Cardiac muscle cell (in vitro differentiated cells and primary cell): ENCODE data around the gene PAAF1. TPM values are rescaled to one million over a fixed set of nuclear protein-coding genes. Genes with fewer than 3 reads are reported as not detected.

Source experiments
- DNase-seq, 2 donors: peaks; one replicate each; pipeline versions ENCODE4 v3.0.0 to v3.0.0-alpha.2; 2010 to 2017; ENCODE audit warnings: low read depth in 1 of 2, low spot score in 1 of 2
- H3K27ac ChIP-seq: fragments of 200-600 bp; sonication (generic); 2 replicates; pipeline ENCODE4 v1.5.1; 2016
- H3K27me3 ChIP-seq: fragments of 200-600 bp; sonication (generic); 2 replicates; pipeline ENCODE4 v1.6.0; 2016; ENCODE audit warnings: control low read depth
- H3K36me3 ChIP-seq: fragments of 200-600 bp; sonication (generic); 2 replicates; pipeline ENCODE4 v1.5.1; 2016; ENCODE audit warnings: control low read depth
- H3K4me1 ChIP-seq: fragments of 200-600 bp; sonication (generic); 2 replicates; pipeline ENCODE4 v1.8.1; 2017; ENCODE audit warnings: low read depth, mild to moderate bottlenecking, mixed run types
- H3K4me3 ChIP-seq: fragments of 200-600 bp; sonication (generic); 2 replicates; pipeline ENCODE4 v1.5.1; 2016; ENCODE audit warnings: mild to moderate bottlenecking
- H3K9me3 ChIP-seq: fragments of 200-600 bp; sonication (generic); 2 replicates; pipeline ENCODE4 v1.5.1; 2017; ENCODE audit warnings: low read depth, mild to moderate bottlenecking, control low read depth
- CTCF ChIP-seq: IDR thresholded peaks from 2 replicates; pipeline ENCODE4 v1.5.1; 2012; ENCODE audit warnings: low read depth, mild to moderate bottlenecking, low read length
- polyA plus RNA-seq: library from polyadenylated mRNA; unstranded; fragments of >200 nt; fragmentation: Nextera tagmentation; extraction: Ambion mirVana; gene quantifications from 2 replicates; pipeline ENCODE4 v1.2.1, GENCODE V29; 2016
- total RNA-seq: library from RNA; depleted of rRNA; stranded (reverse); fragments of >200 nt; gene quantifications from 2 replicates; pipeline ENCODE4 v1.2.3, GENCODE V29; 2016

The PAAF1 gene
- total and polyA plus RNA-seq, 2 experiments from 2014 or later: 63.9 to 97.2 TPM

- Histone ChIP-seq H3K4me1 (no peaks in the 10 kb centered on the region), H3K27me3 (no peaks in the 10 kb centered on the region), H3K9me3 (no peaks in the 10 kb centered on the region), H3K4me3 (no peak overlapping the region), H3K36me3 (peaks cover 19% of the 10 kb centered on the region), H3K27ac (no peak overlapping the region)
- no peak for TF ChIP-seq CTCF
- DNase-seq: no peak
These were observed 18.0 kb downstream of the PAAF1 start for GRCh38 chr11:73894725-73895335.

GRCh38 chr11:73902303-73902702, 25.5 kb downstream of the PAAF1 start:
- no peaks in the 10 kb centered on the region for H3K27me3 ChIP-seq
- no peak for DNase-seq

GRCh38 chr11:73907191-73907590, 30.4 kb downstream of the PAAF1 start:
- peak in 1 of 2 donors; percentile 21 for DNase-seq
- H3K9me3 ChIP-seq: no peaks in the 10 kb centered on the region
- no peak overlapping the region for H3K4me3 ChIP-seq
- peak; percentile 4 for TF ChIP-seq CTCF
- H3K36me3 ChIP-seq: peaks cover 21% of the 10 kb centered on the region
- no peaks in the 10 kb centered on the region for H3K4me1 ChIP-seq
- no peak overlapping the region for H3K27ac ChIP-seq
- no peaks in the 10 kb centered on the region for H3K27me3 ChIP-seq

More at GRCh38 chr11:73902303-73902702, 25.5 kb downstream of the PAAF1 start:
- Histone ChIP-seq H3K36me3 (peaks cover 16% of the 10 kb centered on the region), H3K9me3 (no peaks in the 10 kb centered on the region), H3K4me1 (no peaks in the 10 kb centered on the region), H3K27ac (no peak overlapping the region), H3K4me3 (no peak overlapping the region)
- no peak for TF ChIP-seq CTCF

GRCh38 chr11:73912026-73912425, 35.2 kb downstream of the PAAF1 start:
- peaks cover 38% of the 10 kb centered on the region for H3K36me3 ChIP-seq
- H3K27ac ChIP-seq: no peak overlapping the region
- no peak for TF ChIP-seq CTCF

GRCh38 chr11:73913472-73913871, 36.7 kb downstream of the PAAF1 start:
- no peak for TF ChIP-seq CTCF
- Histone ChIP-seq H3K9me3 (no peaks in the 10 kb centered on the region), H3K27me3 (no peaks in the 10 kb centered on the region), H3K36me3 (peaks cover 45% of the 10 kb centered on the region), H3K4me1 (no peaks in the 10 kb centered on the region), H3K27ac (no peak overlapping the region), H3K4me3 (no peak overlapping the region)
- no peak for DNase-seq

More at GRCh38 chr11:73912026-73912425, 35.2 kb downstream of the PAAF1 start:
- no peak for DNase-seq
- no peak overlapping the region for H3K4me3 ChIP-seq
- H3K27me3 ChIP-seq: no peaks in the 10 kb centered on the region
- H3K9me3 ChIP-seq: no peaks in the 10 kb centered on the region
- no peaks in the 10 kb centered on the region for H3K4me1 ChIP-seq
